Stimulated activated CD4-positive, alpha-beta T cell treated with anti-CD3 and anti-CD28 coated beads, Interleukin-12 subunit alpha, Interleukin-12 subunit beta, amount 100 ng/mL, for 24 hours (primary cell): ENCODE results near the gene METTL2A.
"Not testable (repeated sequence)": the region's sequence is repeated elsewhere in the genome, so short reads cannot be mapped to it uniquely, and the experiment has no call there.

ENCODE experiments used
- DNase-seq, 2 experiments: peaks; one replicate each; pipeline ENCODE4 v3.0.0-alpha.2; 2020; ENCODE audit warnings: low read depth in 2 of 2

METTL2A gene

GRCh38 chr17:62423647-62424461 lies at the start of gene METTL2A:
TSS of gene METTL2A (plus strand) at chr17:62423897. CDS start at chr17:62423903, 6 bp downstream.
- peak; percentile 81 to 87 for DNase-seq

GRCh38 chr17:62380253-62380652 lies 43.4 kb upstream of the METTL2A start, which contains the start of gene EFCAB3:
TSS of gene EFCAB3 (plus strand) at chr17:62380553. CDS start at chr17:62382980, 2,427 bp downstream.
- DNase-seq: no peak

GRCh38 chr17:62381561-62381960 lies 42.1 kb upstream of the METTL2A start:
- no peak for DNase-seq

GRCh38 chr17:62388856-62389255 lies 34.8 kb upstream of the METTL2A start:
- no peak for DNase-seq

- no peak for DNase-seq
These were observed 30.8 kb upstream of the METTL2A start for GRCh38 chr17:62392908-62393307.

- no peak for DNase-seq
These were observed 24.8 kb upstream of the METTL2A start for GRCh38 chr17:62398891-62399290.

GRCh38 chr17:62405451-62405850 lies 18.2 kb upstream of the METTL2A start:
- no peak for DNase-seq

- DNase-seq: not testable (repeated sequence)
These were observed 10.6 kb upstream of the METTL2A start for GRCh38 chr17:62413090-62413489.

- not testable (repeated sequence) for DNase-seq
These were observed 2.5 kb downstream of the METTL2A start for GRCh38 chr17:62426214-62426613.

- not testable (repeated sequence) for DNase-seq
These were observed 11.6 kb downstream of the METTL2A start for GRCh38 chr17:62435251-62435650.

GRCh38 chr17:62441181-62441580 lies 17.5 kb downstream of the METTL2A start:
- not testable (repeated sequence) for DNase-seq

GRCh38 chr17:62444063-62444462 lies 20.4 kb downstream of the METTL2A start:
- no peak for DNase-seq

- not testable (repeated sequence) for DNase-seq
These were observed 22.1 kb downstream of the METTL2A start for GRCh38 chr17:62445791-62446190.

- not testable (repeated sequence) for DNase-seq
These were observed 28.5 kb downstream of the METTL2A start for GRCh38 chr17:62452195-62452594.

- DNase-seq: not testable (repeated sequence)
These were observed 29.3 kb downstream of the METTL2A start for GRCh38 chr17:62453041-62453440.

GRCh38 chr17:62453656-62454055 lies 30.0 kb downstream of the METTL2A start:
- DNase-seq: not testable (repeated sequence)

GRCh38 chr17:62454111-62454510 lies 30.4 kb downstream of the METTL2A start:
- DNase-seq: not testable (repeated sequence)

- DNase-seq: no peak
These were observed 32.3 kb downstream of the METTL2A start for GRCh38 chr17:62456016-62456415.

- not testable (repeated sequence) for DNase-seq
These were observed 34.8 kb downstream of the METTL2A start for GRCh38 chr17:62458483-62458882.

- DNase-seq: not testable (repeated sequence)
These were observed 40.7 kb downstream of the METTL2A start for GRCh38 chr17:62464422-62464821.

GRCh38 chr17:62465271-62465670 lies 41.6 kb downstream of the METTL2A start:
- not testable (repeated sequence) for DNase-seq

GRCh38 chr17:62470666-62471379 lies 47.1 kb downstream of the METTL2A start:
- DNase-seq: peak; percentile 34 to 57
